A549 treated with ZK216348 at 1 μM for 4 hours (cell line): ENCODE results near the gene GID4. TPM values are rescaled to one million over a fixed set of nuclear protein-coding genes. Genes with fewer than 3 reads are reported as not detected.

Experiments
- total RNA-seq: library from RNA; stranded (reverse); fragments of 200-300 nt; extraction: Qiagen RNA extraction; gene quantifications from 5 replicates; pipeline ENCODE4 v1.2.3, GENCODE V29; 2022; ENCODE audit warnings: low read depth

Gene GID4
- 8.8 to 13.4 TPM (median 10.9 TPM) in 5 replicates for total RNA-seq

DNA sequence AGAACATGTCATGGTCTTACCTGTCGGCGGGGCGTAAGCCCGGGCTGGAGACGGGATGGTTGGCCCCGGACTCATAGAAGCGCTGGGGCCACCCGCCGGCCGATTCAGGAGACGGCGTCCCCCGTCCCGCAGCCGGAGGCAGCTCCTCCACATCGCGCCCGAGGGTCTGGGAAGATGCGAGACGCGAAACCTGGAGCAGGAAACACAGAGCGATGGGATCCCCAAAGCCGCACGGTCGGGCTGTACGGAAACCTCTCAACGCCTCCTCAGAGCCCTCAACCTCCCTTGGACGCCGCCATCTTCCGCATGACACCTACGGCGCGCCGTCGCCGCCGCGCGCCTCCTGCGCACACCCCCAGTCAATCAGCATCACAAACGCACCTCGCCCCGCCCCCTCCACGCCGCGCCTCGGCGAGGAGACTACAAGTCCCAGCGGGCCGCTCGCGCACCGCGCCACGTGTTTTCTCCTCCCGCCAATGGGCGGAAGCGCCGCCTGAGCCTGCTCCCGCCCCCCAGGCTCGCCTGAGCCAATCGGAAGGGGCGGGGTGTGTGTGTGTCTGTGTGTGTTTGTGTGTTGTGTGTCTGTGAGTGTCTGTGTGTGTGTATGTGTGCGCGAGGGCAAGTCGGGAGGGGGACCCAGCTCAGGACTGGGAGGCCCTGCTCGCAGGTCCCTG lies at the start of gene GID4, which contains the start of gene ATPAF2:
TSS of gene GID4 (plus strand) at position 548 of the 674 bp plus-strand sequence. CDS start at position 605, 57 bp downstream.
TSS of gene ATPAF2 (minus strand) at position 308 of the 674 bp plus-strand sequence. CDS start at position 153, 155 bp downstream.

GRCh38 chr17:18087610-18088491 lies 48.6 kb downstream of the GID4 start, which contains the start of gene DRG2:
TSS of gene DRG2 (plus strand) at chr17:18087948. CDS start at chr17:18088024, 76 bp downstream.

DNA sequence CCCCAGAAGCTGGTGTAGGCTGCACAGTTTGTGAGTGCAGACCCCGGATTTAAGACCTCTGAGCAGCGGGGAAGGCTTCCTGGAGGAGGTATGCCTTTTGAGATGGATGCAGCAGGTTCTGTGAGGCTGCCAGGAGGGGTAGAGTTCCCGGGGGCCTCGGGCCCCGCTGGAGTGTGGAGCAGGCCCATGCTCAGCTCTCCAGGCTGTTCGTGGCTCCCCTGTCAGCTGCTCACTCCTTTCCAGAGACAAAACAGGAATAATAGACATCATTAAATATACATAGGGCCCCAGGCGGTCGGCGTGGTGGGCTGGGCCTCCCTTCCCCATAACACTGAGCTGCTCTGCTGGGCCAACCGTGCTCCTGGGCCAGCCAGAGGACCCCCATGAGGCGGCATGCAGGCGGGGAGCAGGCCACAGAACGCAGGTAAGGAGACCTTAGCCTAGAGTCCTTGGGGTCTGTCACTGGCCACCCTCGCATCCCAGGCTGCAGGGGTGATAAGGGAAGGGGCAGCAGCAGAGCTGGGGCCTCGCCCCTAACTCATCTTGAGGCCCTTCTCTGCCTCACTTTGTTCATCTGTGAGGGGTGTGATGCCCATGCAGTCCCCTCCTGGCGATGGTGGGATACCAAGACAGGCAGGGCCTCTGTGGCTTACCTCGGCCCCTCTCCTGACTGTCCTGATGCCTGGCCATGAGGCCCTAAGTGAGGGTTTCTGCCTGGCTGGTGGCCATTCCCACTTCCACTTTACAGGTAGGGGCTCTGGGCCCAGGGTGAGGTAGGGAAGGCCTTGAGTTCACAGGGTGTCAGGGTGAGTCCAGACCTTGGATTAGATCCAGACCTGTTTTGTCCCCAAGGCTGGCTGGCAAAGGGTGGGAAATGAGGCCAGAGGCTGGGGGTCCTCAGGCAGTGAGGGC lies 69.4 kb downstream of the GID4 start, which contains the start of gene MYO15A:
TSS of gene MYO15A (plus strand) at position 356 of the 912 bp plus-strand sequence. CDS start 10,045 bp downstream, outside the sequence.

Other genes with a start within 250 kb of the GID4 start
- 60.1 to 95.7 TPM (median 84.1 TPM) in 5 replicates for gene SREBF1, start 202.4 kb upstream of the GID4 start, total RNA-seq
- 19.2 to 24.3 TPM (median 20.5 TPM) in 5 replicates for gene TOM1L2, start 67.0 kb upstream of the GID4 start, total RNA-seq
- 1.8 to 2.8 TPM (median 2.4 TPM) in 5 replicates for gene DRC3, start 66.5 kb upstream of the GID4 start, total RNA-seq
- gene ATPAF2, start 240 bp upstream of the GID4 start, total RNA-seq, result 19.6 to 31.1 TPM (median 27.9 TPM) in 5 replicates
- gene DRG2, start 48.5 kb downstream of the GID4 start, total RNA-seq, result 37.1 to 59.5 TPM (median 55.4 TPM) in 5 replicates
- gene MYO15A, start 69.3 kb downstream of the GID4 start, total RNA-seq, result 0.24 to 0.75 TPM (median 0.27 TPM) in 5 replicates
- 49.2 to 61.6 TPM (median 57.5 TPM) in 5 replicates for gene ALKBH5, start 144.4 kb downstream of the GID4 start, total RNA-seq
- 7.8 to 19.6 TPM (median 16.7 TPM) in 5 replicates for gene LLGL1, start 186.2 kb downstream of the GID4 start, total RNA-seq
- gene FLII, start 219.3 kb downstream of the GID4 start, total RNA-seq, result 219 to 292 TPM (median 257 TPM) in 5 replicates
- gene MIEF2, start 221.3 kb downstream of the GID4 start, total RNA-seq, result 5.8 to 11.3 TPM (median 10.7 TPM) in 5 replicates